AG20443 (cell line): ENCODE measurements around the gene SPDYE1.
A peak's percentile ranks its signal among the peaks of the same experiment; 100 is the strongest.

Experiments
- DNase-seq: peaks from one replicate; pipeline ENCODE4 v3.0.0; 2012; ENCODE audit warnings: low spot score, mixed read lengths

Gene SPDYE1

GRCh38 chr7:44044315-44045225 lies 46.9 kb downstream of the SPDYE1 start, which contains the start of gene DBNL:
Gene DBNL (plus strand): TSS chr7:44044702. CDS start chr7:44044738, 36 bp downstream.
- DNase-seq = peak; percentile 96

- peak; percentile 61 for DNase-seq
Measured at GRCh38 chr7:44045226-44046014, 47.7 kb downstream of the SPDYE1 start.

- no peak for DNase-seq
Measured at GRCh38 chr7:44046321-44047061, 48.8 kb downstream of the SPDYE1 start.

- no peak for DNase-seq
Measured at GRCh38 chr7:44048031-44048795, 50.5 kb downstream of the SPDYE1 start.

GRCh38 chr7:44050121-44050914 lies 52.6 kb downstream of the SPDYE1 start:
- DNase-seq = no peak

GRCh38 chr7:44050915-44051560 lies 53.3 kb downstream of the SPDYE1 start:
- no peak for DNase-seq

GRCh38 chr7:44051611-44052220 lies 54.0 kb downstream of the SPDYE1 start:
- no peak for DNase-seq

- DNase-seq = no peak
Measured at GRCh38 chr7:44052771-44053365, 55.2 kb downstream of the SPDYE1 start.

GRCh38 chr7:44056681-44057080 lies 59.0 kb downstream of the SPDYE1 start:
- no peak for DNase-seq

- no peak for DNase-seq
Measured at GRCh38 chr7:44057181-44057848, 59.6 kb downstream of the SPDYE1 start.

GRCh38 chr7:44057849-44058758 lies 60.4 kb downstream of the SPDYE1 start:
- no peak for DNase-seq

GRCh38 chr7:44058759-44059218 lies 61.1 kb downstream of the SPDYE1 start:
- no peak for DNase-seq

- DNase-seq = no peak
Measured at GRCh38 chr7:44059219-44060090, 61.8 kb downstream of the SPDYE1 start.
